Stimulated activated CD8-positive, alpha-beta memory T cell treated with anti-CD3 and anti-CD28 coated beads, Interleukin-4, amount 100 ng/mL, for 24 hours (primary cell): ENCODE results near the gene HSPA1B.
A peak's percentile ranks its signal among the peaks of the same experiment; 100 is the strongest.
"Not testable (repeated sequence)": the region's sequence is repeated elsewhere in the genome, so short reads cannot be mapped to it uniquely, and the experiment has no call there.

ENCODE experiments used
- DNase-seq: peaks from one replicate; pipeline ENCODE4 v3.0.0-alpha.2; 2020; ENCODE audit warnings: low read depth

The HSPA1B gene

DNA sequence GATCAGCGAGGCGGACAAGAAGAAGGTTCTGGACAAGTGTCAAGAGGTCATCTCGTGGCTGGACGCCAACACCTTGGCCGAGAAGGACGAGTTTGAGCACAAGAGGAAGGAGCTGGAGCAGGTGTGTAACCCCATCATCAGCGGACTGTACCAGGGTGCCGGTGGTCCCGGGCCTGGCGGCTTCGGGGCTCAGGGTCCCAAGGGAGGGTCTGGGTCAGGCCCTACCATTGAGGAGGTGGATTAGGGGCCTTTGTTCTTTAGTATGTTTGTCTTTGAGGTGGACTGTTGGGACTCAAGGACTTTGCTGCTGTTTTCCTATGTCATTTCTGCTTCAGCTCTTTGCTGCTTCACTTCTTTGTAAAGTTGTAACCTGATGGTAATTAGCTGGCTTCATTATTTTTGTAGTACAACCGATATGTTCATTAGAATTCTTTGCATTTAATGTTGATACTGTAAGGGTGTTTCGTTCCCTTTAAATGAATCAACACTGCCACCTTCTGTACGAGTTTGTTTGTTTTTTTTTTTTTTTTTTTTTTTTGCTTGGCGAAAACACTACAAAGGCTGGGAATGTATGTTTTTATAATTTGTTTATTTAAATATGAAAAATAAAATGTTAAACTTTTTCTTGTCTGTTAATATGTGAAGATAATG is 2.2 kb downstream of the HSPA1B start:
- no peak for DNase-seq

DNA sequence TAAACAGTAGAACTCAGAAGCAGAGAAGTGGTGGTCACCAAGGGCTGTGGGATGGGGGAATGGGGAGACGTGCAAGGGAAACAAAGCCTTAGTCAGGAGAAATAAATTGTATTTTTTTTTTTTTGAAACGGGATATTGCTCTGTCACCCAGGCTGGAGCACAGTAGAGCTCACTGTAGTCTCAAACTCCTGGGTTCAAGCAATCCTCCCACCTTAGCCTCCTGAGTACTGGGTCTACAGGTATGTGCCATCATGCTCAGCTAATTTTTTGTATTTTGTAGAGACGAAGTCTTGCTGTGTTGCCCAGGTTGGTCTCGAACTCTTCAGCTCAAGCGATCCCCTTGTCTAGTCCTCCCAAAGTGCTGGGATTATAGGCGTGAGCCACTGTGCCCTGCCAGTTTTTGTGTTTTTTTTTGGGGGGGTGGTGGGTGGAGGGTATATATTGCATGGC is 3.4 kb downstream of the HSPA1B start:
- no peak for DNase-seq

GRCh38 chr6:31831350-31832215 is 4.0 kb downstream of the HSPA1B start:
- no peak for DNase-seq

DNA sequence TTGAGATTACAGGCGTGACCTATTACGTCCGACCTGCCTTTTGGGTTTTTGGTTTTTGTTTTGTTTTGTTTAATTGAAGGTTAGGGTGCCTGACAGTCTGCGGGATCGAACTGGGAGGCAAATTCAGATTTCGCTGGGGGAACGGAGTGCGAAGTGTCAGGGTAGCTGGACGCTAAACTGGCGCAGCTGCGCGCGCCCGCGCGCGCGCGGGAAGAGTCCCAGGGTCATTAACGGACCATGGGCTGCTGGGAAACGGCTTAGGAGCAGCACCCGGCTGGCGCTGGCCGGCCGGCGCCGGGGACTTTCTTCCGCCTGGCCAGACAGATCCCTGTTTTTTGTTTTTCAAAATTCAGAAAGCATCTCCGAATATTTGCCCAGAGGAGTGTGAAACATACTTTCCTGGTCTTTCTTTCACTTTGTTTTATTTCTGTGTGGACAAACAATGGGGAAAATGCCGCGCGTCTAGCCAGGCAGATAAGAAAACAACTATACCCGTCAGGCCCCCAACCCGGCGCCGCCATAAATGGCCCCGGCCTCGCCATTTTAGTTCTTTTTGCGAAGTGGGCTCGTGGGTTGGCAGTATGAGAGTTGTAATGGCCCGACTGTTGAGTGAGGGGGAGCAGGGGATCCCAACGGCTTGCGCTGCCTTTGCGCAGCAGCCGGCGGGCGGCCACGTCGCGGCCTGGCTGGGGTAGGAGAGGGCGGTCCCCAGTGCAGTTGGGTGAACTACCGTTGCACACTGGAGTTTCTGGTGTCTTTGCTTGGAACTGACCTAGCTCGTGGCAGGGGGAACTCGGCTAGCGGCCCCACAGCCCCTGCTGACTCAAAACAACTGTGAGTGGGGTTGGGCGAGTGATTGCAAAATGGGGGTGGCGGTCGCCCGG is 7.1 kb downstream of the HSPA1B start:
- peak; percentile 60 for DNase-seq

DNA sequence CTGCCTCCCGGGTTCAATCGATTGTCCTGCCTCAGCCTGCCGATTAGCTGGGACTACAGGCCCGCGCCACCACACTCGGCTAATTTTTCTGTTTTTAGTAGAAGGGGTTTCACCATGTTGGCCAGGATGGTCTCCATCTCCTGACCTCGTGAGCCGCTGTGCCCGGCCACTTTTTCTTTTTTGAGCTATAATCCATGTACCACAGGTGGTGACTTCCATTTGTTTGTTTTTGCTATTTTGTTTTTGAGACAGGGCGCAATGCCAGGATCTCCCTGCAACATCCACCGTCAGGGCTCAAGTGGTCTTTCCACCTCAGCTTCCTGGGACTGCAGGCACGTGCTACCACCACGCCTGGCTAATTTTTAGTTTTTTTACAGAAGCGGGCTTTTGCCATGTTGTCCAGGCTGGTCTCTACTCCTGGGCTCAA is 8.5 kb downstream of the HSPA1B start:
- no peak for DNase-seq

- no peak for DNase-seq
Observed at GRCh38 chr6:31836474-31837368, 9.2 kb downstream of the HSPA1B start.

DNA sequence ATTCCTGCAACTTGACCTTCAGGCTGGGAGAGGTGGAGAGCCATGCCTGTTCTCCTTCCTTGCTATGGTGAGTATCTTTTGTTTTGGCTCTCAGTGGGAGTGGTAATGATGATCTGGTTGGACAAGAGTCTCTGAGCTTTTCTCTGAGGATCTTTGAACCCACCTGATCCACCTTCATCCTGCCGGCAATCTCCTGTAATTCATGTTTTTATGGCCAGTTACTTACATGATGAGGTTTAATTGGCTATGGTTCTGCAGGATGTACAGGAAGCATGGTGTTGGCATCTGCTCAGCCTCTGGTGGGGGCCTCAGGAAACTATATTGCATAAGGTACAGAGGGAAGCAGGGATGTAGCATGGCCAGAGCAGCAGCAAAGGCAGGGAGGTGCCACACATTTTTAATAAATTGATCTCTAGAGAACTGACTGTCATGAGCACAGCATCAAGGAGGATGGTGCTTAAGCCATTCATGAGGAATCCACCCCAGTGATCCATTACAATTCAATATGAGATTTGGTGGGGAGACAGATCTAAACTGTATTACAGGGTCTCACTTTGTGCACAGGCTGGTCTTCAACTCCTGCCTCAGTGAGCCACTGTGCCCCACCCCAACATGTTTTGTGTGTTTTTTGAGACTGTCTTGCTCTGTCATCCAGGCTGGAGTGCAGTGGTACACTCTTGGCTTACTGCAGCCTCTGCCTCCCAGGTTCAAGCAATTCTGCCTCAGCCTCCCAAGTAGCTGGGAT is 10.0 kb downstream of the HSPA1B start:
- DNase-seq: no peak

DNA sequence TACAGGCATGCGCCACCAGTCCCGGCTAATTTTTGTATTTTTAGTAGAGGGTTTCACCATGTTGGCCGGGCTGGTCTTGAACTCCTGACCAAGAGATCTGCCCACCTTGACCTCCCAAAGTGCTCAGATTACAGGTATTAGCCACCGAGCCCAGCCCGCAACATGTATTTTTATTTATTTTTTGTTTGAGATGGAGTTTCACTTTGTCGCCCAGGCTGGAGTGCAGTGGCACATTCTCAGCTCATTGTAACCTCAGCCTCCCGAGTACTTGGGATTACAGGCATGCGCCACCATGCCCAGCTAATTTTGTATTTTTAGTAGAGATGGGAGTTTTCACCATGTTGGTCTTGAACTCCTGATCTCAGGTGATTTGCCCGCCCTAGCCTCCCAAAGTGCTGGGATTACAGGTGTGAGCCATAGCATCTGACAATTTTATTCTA is 10.6 kb downstream of the HSPA1B start:
- not testable (repeated sequence) for DNase-seq

DNA sequence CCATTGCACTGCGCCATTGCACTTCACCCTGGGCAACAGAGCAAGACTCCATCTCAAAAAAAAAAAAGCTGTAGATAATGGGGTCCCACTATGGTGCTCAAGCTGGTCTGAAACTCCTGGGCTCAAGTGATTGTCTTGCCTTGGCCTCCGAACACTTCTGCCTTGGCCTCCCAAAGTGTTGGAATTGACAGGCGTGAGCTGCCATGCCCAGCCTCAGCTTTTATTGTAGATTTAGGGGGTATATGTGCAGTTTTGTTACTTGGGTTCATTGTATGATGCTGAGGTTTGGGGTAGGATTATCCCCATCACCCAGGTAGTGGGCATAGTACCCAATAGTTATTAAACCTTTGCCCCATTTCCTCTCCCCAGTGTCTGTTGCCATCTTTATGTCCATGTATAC is 11.4 kb downstream of the HSPA1B start:
- DNase-seq: no peak

DNA sequence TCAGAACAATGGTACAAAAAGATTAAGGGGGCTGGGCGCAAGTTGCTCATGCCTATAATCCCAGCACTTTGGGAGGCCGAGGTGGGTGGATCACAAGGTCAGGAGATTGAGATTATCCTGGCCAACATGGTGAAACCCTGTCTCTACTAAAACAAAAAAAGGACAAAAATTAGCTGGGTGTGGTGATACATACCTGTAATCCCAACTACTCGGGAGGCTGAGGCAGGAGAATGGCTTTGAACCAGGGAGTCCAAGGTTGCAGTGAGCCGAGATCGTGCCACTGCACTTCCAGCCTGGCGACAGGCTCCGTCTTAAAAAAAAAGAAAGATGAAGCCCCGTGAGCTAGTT is 12.2 kb downstream of the HSPA1B start:
- DNase-seq: not testable (repeated sequence)

DNA sequence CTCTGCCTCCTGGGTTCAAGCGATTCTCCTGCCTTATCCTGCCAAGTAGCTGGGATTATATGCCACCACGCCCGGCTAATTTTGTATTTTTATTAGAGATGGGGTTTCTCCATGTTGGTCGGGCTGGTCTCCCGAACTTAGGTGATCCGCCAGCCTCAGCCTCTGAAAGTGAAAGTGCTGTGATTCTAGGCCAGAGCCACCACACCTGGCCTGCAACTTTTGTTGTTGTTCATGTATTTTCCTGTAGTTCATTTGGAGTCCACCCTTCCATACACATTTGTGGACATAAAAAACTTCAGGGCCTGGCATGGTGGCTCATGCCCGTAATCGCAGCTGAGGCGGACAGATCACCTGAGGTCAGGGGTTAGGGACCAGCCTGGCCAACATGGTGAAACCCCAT is 14.5 kb downstream of the HSPA1B start:
- no peak for DNase-seq

DNA sequence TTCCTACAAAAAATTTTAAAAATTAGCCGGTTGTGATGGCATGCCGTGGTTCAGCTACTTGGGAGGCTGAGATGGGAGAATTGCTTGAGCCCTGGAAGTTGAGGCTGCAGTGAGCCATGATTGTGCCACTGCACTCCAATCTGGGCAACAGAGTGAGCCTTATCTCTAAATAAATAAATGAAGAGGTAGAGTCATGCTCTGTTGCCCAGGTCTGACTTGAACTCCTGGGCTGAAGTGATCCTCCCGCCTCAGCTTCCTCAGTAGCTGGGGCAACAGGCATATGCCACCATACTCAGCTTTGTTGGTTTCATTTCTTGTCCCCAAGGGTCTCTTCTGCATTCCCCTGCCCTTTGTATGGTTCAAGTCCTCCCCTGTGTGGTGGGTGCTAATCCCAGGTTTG is 17.0 kb downstream of the HSPA1B start:
- no peak for DNase-seq

GRCh38 chr6:31847276-31847978 is 19.9 kb downstream of the HSPA1B start:
- no peak for DNase-seq

- no peak for DNase-seq
Observed at GRCh38 chr6:31850765-31851484, 23.4 kb downstream of the HSPA1B start.

DNA sequence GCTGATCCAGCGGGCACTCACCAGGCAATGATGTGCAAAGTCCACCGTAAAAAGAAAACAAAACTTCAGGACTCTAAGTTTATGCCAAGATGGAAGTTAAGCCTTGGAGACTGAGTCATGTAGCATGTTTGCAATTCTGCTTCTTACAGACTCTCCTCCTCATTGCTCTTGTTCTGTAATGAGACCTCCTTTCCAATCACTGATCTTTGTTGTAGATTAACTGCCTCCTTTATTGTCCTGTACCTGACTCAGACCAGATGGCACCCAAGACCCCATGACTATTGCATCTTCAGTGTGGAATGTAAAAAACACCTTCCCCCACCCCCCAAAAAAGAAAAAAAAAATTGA is 23.9 kb downstream of the HSPA1B start:
- DNase-seq: no peak

DNA sequence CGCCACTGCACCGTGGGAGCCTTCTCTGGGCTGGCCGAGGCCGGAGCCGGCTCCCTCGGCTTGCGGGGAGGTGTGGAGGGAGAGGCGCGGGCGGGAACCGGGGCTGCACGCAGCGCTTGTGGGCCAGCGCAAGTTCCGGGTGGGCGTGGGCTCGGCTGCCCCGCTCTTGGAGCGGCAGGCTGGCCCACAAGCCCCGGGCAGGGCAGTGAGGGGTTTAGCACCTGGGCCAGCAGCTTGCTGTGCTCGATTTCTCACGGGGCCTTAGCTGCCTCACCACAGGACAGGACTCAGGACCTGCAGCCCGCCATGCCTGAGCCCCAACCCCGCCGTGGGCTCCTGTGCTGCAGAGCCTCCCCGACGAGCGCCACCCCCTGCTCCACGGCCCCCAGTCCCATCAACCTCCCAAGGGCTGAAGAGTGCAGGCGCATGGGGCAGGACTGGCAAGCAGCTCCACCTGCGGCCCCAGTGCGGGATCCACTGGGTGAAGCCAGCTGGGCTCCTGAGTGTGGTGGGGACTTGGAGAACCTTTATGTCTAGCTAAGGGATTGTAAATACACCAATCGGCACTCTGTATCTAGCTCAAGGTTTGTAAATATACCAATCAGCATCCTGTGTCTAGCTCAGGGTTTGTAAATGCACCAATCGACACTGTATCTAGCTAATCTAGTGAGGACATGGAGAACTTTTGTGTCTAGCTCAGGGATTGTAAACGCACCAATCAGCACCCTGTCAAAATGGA is 24.6 kb downstream of the HSPA1B start:
- not testable (repeated sequence) for DNase-seq

- not testable (repeated sequence) for DNase-seq
Observed at GRCh38 chr6:31857774-31858173, 30.2 kb downstream of the HSPA1B start.

- no peak for DNase-seq
Observed at GRCh38 chr6:31858707-31859106, 31.2 kb downstream of the HSPA1B start.

- no peak for DNase-seq
Observed at GRCh38 chr6:31859923-31860322, 32.4 kb downstream of the HSPA1B start.
